ENCODE data around the gene TEAD4.

DNA sequence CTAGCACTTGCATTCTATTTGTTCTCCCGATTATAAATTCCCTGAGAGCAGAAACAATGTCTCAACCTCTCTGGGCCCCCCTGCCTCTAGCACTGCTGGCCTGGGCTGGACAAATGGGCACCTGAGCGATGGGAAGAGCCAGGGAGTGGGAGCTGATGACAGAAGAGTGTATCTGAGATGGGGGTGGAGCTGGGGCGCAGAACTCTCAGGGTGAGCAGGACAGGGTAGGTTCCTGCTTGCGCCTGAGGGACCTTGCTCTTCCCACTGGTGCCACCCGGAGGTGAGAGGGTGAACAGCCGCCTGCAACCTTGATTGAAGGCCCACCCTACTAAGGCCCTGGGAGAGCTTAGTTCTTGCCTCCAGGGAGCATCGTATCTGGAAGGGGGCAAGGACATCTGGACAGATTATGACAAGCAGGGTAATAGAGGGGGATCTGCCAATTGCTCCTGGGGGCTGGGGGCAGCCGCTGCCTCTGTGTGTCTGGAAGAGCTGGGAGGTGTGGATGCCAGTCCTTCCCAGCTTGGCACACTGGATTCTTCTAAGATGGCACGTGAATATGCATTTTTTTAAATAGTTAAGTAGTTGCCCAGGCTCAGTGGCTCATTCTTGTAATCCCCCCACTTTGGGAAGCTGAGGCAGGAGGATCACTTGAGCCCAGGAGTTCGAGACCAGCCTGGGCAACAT lies 75.0 kb downstream of the TEAD4 start:
- TF ChIP-seq, protein P1, sequence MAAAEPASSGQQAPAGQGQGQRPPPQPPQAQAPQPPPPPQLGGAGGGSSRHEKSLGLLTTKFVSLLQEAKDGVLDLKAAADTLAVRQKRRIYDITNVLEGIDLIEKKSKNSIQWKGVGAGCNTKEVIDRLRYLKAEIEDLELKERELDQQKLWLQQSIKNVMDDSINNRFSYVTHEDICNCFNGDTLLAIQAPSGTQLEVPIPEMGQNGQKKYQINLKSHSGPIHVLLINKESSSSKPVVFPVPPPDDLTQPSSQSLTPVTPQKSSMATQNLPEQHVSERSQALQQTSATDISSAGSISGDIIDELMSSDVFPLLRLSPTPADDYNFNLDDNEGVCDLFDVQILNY (CRISPR knock-in tag; IDR thresholded peaks at IDR 0.05): no peak
- TF ChIP-seq ZNF121 (CRISPR knock-in tag; IDR thresholded peaks at IDR 0.05) (peak; percentile 55; the same call in 1 of the 2 replicates), NFYB (CRISPR knock-in tag; conservative IDR thresholded peaks at IDR 0.05; ENCODE audit: low read depth) (no peak), FOXK1 (CRISPR knock-in tag; IDR thresholded peaks at IDR 0.05) (no peak), ZNF416 (CRISPR knock-in tag; IDR thresholded peaks at IDR 0.05) (no peak), TCF7 (CRISPR knock-in tag; IDR thresholded peaks at IDR 0.05; ENCODE audit: low read depth) (no peak), RELA (CRISPR knock-in tag; IDR thresholded peaks at IDR 0.05; ENCODE audit: borderline replicate concordance) (no peak), GTF2I (CRISPR knock-in tag; conservative IDR thresholded peaks at IDR 0.05) (no peak)
- TF ChIP-seq, protein P2, sequence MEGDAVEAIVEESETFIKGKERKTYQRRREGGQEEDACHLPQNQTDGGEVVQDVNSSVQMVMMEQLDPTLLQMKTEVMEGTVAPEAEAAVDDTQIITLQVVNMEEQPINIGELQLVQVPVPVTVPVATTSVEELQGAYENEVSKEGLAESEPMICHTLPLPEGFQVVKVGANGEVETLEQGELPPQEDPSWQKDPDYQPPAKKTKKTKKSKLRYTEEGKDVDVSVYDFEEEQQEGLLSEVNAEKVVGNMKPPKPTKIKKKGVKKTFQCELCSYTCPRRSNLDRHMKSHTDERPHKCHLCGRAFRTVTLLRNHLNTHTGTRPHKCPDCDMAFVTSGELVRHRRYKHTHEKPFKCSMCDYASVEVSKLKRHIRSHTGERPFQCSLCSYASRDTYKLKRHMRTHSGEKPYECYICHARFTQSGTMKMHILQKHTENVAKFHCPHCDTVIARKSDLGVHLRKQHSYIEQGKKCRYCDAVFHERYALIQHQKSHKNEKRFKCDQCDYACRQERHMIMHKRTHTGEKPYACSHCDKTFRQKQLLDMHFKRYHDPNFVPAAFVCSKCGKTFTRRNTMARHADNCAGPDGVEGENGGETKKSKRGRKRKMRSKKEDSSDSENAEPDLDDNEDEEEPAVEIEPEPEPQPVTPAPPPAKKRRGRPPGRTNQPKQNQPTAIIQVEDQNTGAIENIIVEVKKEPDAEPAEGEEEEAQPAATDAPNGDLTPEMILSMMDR (IDR thresholded peaks at IDR 0.05): peak; percentile 61
- TF ChIP-seq, protein P3, sequence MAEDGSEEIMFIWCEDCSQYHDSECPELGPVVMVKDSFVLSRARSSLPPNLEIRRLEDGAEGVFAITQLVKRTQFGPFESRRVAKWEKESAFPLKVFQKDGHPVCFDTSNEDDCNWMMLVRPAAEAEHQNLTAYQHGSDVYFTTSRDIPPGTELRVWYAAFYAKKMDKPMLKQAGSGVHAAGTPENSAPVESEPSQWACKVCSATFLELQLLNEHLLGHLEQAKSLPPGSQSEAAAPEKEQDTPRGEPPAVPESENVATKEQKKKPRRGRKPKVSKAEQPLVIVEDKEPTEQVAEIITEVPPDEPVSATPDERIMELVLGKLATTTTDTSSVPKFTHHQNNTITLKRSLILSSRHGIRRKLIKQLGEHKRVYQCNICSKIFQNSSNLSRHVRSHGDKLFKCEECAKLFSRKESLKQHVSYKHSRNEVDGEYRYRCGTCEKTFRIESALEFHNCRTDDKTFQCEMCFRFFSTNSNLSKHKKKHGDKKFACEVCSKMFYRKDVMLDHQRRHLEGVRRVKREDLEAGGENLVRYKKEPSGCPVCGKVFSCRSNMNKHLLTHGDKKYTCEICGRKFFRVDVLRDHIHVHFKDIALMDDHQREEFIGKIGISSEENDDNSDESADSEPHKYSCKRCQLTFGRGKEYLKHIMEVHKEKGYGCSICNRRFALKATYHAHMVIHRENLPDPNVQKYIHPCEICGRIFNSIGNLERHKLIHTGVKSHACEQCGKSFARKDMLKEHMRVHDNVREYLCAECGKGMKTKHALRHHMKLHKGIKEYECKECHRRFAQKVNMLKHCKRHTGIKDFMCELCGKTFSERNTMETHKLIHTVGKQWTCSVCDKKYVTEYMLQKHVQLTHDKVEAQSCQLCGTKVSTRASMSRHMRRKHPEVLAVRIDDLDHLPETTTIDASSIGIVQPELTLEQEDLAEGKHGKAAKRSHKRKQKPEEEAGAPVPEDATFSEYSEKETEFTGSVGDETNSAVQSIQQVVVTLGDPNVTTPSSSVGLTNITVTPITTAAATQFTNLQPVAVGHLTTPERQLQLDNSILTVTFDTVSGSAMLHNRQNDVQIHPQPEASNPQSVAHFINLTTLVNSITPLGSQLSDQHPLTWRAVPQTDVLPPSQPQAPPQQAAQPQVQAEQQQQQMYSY (CRISPR knock-in tag; IDR thresholded peaks at IDR 0.05): no peak
- TF ChIP-seq, protein P4, sequence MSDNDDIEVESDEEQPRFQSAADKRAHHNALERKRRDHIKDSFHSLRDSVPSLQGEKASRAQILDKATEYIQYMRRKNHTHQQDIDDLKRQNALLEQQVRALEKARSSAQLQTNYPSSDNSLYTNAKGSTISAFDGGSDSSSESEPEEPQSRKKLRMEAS (CRISPR knock-in tag; IDR thresholded peaks at IDR 0.05): no peak

Measured in WTC11 (cell line).